OCI-LY7 (cell line): Measurements from ENCODE around the gene JUNB. TPM values are rescaled to one million over a fixed set of nuclear protein-coding genes. Genes with fewer than 3 reads are reported as not detected.

ENCODE experiments used
- BruUV-seq: library from RNA; stranded (reverse); fragments of 400-500 nt; replicated peaks from 2 replicates; lab custom pipeline; 2021; lab: Mats Ljungman, UMichigan
- CTCF ChIA-PET: fragments of 300-600 bp; sonication (Branson Sonifier 250); formaldehyde crosslinking; loops from one replicate; lab custom pipeline; 2022; ENCODE audit warnings: antibody characterized with exemption; ENCODE audit not compliant: unreplicated experiment; lab: Charles Lee
- POLR2A ChIA-PET: fragments of 300-600 bp; sonication (Branson Sonifier 250); formaldehyde crosslinking; loops from one replicate; lab custom pipeline; 2022; ENCODE audit warnings: antibody characterized with exemption; lab: Charles Lee
- DNase-seq: peaks from one replicate; pipeline ENCODE4 v3.0.0-alpha.2; 2015; ENCODE audit warnings: low spot score
- H2AFZ ChIP-seq: fragments of 200-600 bp; sonication (generic), shearing (Covaris generic); 2 replicates; pipeline ENCODE4 v1.6.1; 2014; ENCODE audit warnings: mild to moderate bottlenecking, antibody characterized with exemption, low read length, moderate library complexity
- H3K27ac ChIP-seq: fragments of 200-600 bp; sonication (generic); 2 replicates; pipeline ENCODE4 v1.5.1; 2014; ENCODE audit warnings: mixed run types, low read depth, mild to moderate bottlenecking, moderate library complexity, low read length, inconsistent platforms; ENCODE audit not compliant: poor library complexity, severe bottlenecking
- H3K36me3 ChIP-seq: fragments of 200-600 bp; sonication (generic); 2 replicates; pipeline ENCODE4 v1.6.1; 2014; ENCODE audit warnings: mild to moderate bottlenecking, antibody characterized with exemption, low read length, moderate library complexity, mixed read lengths; ENCODE audit not compliant: insufficient read depth
- H3K4me1 ChIP-seq: fragments of 200-600 bp; sonication (generic); 2 replicates; pipeline ENCODE4 v1.5.1; 2014; ENCODE audit warnings: mild to moderate bottlenecking, low read length; ENCODE audit not compliant: insufficient read depth, poor library complexity, severe bottlenecking
- H3K4me2 ChIP-seq: fragments of 200-600 bp; sonication (generic); 2 replicates; pipeline ENCODE4 v1.6.1; 2014; ENCODE audit warnings: mild to moderate bottlenecking, low read length
- H3K4me3 ChIP-seq: fragments of 200-600 bp; sonication (generic); 2 replicates; pipeline ENCODE4 v1.5.1; 2014; ENCODE audit warnings: mild to moderate bottlenecking, low read depth, low read length; ENCODE audit not compliant: poor library complexity, severe bottlenecking
- H3K79me2 ChIP-seq: fragments of 200-600 bp; sonication (generic); 2 replicates; pipeline ENCODE4 v1.6.1; 2016; ENCODE audit warnings: low read depth, mild to moderate bottlenecking, low read length, moderate library complexity, mixed read lengths; ENCODE audit not compliant: insufficient read depth
- H3K9me2 ChIP-seq: fragments of 200-600 bp; sonication (generic); 2 replicates; pipeline ENCODE4 v1.6.1; 2016; ENCODE audit warnings: mild to moderate bottlenecking, low read length, mixed read lengths; ENCODE audit not compliant: insufficient read depth
- H3K9me3 ChIP-seq: fragments of 200-600 bp; sonication (generic); 2 replicates; pipeline ENCODE4 v1.6.1; 2014; ENCODE audit warnings: mild to moderate bottlenecking, mixed run types, low read length, mixed read lengths
- H4K20me1 ChIP-seq: fragments of 200-600 bp; sonication (generic); 2 replicates; pipeline ENCODE4 v1.6.1; 2014; ENCODE audit warnings: mild to moderate bottlenecking, antibody characterized with exemption, low read length, moderate library complexity, mixed read lengths; ENCODE audit not compliant: insufficient read depth
- EZH2phosphoT487 ChIP-seq: fragments of 200-600 bp; sonication (generic); IDR thresholded peaks from 2 replicates; pipeline ENCODE4 v1.6.1; 2018; ENCODE audit warnings: low read depth, borderline replicate concordance, mild to moderate bottlenecking, mixed run types, antibody characterized with exemption, low read length, moderate library complexity, mixed read lengths
- intact Hi-C: fragments of 100-400 bp; cut with micrococcal nuclease; formaldehyde crosslinking; loops from one replicate; pipeline ENCODE4 v1.10.0; 2022; ENCODE audit not compliant: unreplicated experiment
- total RNA-seq, 2 experiments: library from RNA; depleted of rRNA in 1 of 2; stranded (reverse); fragments of >200 nt in 1 of 2; shearing (Covaris generic) in 1 of 2; gene quantifications; 2 replicates each; pipeline ENCODE4 v1.2.3, GENCODE V29; 2014 to 2022
- TF ChIP-seq, protein P1 (sequence below): fragments of 200-600 bp; sonication (generic); conservative IDR thresholded peaks from 2 replicates; pipeline ENCODE4 v1.5.1; 2014; ENCODE audit warnings: mild to moderate bottlenecking, antibody characterized with exemption, low read length, moderate library complexity, mixed read lengths

Gene JUNB
- total RNA-seq, 2 experiments from 2014 or later, result 31.8 to 45.5 TPM

DNA sequence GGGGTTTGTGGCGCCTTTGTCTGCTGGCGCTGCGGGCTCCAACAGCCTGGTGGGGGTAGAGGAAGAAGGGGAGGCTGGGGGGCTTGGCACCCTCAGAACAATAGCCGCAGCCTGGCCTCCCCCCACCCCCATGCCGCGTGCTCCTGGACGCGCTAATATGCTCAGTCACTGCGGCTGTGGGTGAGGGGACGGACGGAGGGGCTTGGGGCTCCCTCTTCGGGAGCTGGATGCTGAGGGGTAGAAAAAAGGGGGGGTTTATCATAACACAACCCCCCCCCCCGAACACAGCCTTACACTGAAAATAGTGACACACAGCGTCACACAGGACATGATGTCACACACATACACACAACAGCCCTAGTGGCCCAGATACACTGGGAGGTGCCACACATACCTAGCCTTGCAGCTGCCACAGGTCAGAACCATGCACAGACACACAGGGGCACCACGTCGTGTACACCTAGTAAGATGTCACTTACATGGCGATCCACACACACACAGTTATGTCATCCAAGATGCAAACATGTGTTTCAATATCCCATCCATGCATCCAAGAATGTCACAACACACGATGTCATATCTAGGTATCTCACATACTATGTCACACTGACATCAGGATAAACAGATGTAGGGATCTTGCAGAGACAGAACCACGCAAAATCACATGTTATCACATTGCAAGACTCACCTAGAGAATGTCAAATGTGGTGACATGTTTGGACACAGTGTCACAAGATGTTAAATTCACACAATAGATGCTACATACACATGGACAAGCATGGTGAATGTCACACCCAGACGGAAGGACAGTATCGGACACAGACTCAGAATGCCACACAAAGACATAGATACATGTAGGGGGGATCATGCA lies 47.8 kb downstream of the JUNB start:
- CTCF ChIA-PET, result interaction anchor here (0.6 kb wide), 1 partner anchor 25 kb away, joined by 4 read pairs; no protein-coding TSS in a partner anchor
- DNase-seq, result peak; percentile 67
- H3K27ac ChIP-seq, result peak overlapping the region; percentile 45
- peak overlapping the region; percentile 67 for H2AFZ ChIP-seq
- H3K9me3 ChIP-seq, result no peaks in the 10 kb centered on the region
- POLR2A ChIA-PET, result no interaction called here
- TF ChIP-seq, protein P1, sequence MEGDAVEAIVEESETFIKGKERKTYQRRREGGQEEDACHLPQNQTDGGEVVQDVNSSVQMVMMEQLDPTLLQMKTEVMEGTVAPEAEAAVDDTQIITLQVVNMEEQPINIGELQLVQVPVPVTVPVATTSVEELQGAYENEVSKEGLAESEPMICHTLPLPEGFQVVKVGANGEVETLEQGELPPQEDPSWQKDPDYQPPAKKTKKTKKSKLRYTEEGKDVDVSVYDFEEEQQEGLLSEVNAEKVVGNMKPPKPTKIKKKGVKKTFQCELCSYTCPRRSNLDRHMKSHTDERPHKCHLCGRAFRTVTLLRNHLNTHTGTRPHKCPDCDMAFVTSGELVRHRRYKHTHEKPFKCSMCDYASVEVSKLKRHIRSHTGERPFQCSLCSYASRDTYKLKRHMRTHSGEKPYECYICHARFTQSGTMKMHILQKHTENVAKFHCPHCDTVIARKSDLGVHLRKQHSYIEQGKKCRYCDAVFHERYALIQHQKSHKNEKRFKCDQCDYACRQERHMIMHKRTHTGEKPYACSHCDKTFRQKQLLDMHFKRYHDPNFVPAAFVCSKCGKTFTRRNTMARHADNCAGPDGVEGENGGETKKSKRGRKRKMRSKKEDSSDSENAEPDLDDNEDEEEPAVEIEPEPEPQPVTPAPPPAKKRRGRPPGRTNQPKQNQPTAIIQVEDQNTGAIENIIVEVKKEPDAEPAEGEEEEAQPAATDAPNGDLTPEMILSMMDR, result no peak
- TF ChIP-seq EZH2phosphoT487, result no peak
- no peaks in the 10 kb centered on the region for H3K79me2 ChIP-seq
- peak overlapping the region; percentile 93 for H3K4me3 ChIP-seq
- BruUV-seq, result TSS peak; percentile 76
- peaks cover 6% of the 10 kb centered on the region; the same call in 1 of the 2 replicates for H3K36me3 ChIP-seq
- H3K9me2 ChIP-seq, result no peaks in the 10 kb centered on the region
- peak overlapping the region; percentile 90 for H3K4me2 ChIP-seq
- intact Hi-C loops, result loop anchor here (5.0 kb wide), 1 partner anchor 98 kb away; the partner anchor contains the start of gene CALR
- no peaks in the 10 kb centered on the region for H4K20me1 ChIP-seq
- H3K4me1 ChIP-seq, result peaks cover 65% of the 10 kb centered on the region

DNA sequence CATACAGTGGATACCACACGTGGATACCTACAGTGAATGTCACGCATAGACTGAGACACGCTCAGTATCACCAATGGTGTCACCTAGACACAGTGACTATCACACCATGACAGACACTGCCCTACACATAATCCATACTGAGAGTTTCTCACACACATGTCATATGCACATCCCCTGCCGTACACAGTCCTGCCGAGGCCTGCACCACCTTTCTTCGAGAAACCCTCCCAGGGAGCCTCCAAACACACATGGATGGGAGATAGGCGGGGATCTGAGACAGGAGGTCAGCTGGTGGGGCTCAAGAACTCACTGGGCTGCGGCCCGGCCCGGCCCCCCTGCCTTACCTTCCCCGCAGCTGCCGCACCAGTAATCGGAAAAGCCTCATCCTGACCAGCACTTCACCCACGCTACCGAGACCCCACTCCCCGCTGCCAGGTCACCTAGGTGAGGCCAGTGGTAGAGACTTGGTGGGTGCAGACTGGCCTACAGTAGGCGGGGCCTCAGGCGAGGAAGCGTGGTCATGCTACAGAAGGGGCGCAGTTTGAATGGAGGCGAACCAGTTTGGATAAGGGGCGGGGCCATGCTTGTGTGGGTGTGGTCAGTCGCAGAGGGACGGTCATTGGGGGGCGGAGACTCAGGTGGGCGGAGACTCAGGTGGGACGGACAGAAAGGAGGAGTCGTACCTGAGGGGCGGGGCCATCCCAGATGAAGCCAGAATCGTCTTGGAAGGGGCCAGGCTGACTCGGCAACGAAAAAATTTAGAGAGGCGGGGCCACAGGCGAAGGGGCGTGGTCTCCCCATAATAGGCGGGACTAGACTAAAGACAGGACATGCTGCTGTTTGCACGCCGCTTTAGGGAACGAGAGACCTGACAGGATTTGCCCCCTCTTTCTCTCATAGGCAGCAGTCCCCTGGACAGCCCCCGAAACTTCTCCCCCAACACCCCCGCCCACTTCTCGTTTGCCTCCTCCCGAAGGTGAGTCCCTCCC lies 49.1 kb downstream of the JUNB start:
- Histone ChIP-seq H3K4me3 (peak overlapping the region; percentile 12), H3K9me3 (no peaks in the 10 kb centered on the region), H3K4me1 (peaks cover 52% of the 10 kb centered on the region), H3K4me2 (peak overlapping the region; percentile 90), H3K36me3 (peaks cover 6% of the 10 kb centered on the region; the same call in 1 of the 2 replicates), H3K79me2 (no peaks in the 10 kb centered on the region), H4K20me1 (no peaks in the 10 kb centered on the region), H2AFZ (no peak overlapping the region), H3K27ac (no peak overlapping the region), H3K9me2 (no peaks in the 10 kb centered on the region)
- CTCF ChIA-PET, result no interaction called here
- TF ChIP-seq EZH2phosphoT487, result no peak
- TF ChIP-seq, protein P1, result no peak; the same call in 1 of the 2 replicates
- POLR2A ChIA-PET, result no interaction called here
- peak; percentile 90 for DNase-seq
- intact Hi-C loops, result no loop called here
- BruUV-seq, result no TSS peak
